GM12891 (cell line): ENCODE results near the gene ABCA6.

Source experiments
- POLR2A ChIP-seq: IDR thresholded peaks from 2 replicates; pipeline ENCODE4 v1.6.1; 2011; ENCODE audit warnings: low read depth, low read length, control low read depth
- POLR2AphosphoS5 ChIP-seq: IDR thresholded peaks from 2 replicates; pipeline ENCODE4 v1.6.1; 2011; ENCODE audit warnings: low read depth, low read length, control low read depth
- POU2F2 ChIP-seq: IDR thresholded peaks from 2 replicates; pipeline ENCODE4 v1.6.1; 2011; ENCODE audit warnings: low read depth, mild to moderate bottlenecking, control low read depth, low read length, moderate library complexity

DNA sequence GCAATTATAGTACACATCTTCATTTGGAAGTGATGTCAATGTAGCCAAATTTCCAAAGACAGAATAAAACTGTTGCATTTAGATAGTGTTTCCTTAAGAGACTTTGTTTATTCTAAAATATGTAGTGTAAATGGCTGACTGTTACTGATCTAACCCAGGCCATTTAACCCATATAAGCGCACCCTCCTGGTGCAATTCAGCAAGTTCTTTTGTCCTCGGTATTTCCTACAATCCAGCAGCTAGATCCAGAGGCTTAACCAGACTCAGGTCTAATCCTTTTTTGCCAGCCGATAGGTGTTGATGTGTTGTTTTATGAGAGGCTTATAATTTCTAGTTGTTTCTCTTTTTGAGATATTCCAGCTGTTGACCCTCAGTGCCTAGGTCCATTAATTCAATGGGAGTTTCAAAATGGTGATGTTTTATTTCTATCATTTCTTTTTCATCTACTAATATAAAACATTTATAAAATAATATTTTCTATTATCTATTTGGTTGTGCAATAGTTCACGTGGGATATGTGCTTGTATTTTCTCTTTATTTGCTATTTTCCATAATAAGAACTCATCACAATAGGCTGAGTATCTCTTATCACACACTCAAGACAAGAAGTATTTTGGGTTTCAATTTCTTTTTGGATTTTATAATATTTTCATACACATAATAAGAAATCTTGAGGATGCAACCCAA is 95.4 kb downstream of the ABCA6 start:
- TF ChIP-seq POLR2AphosphoS5 (no peak), POU2F2 (no peak), POLR2A (no peak)
